ENCODE data around the gene UGT1A9. TPM values are rescaled to one million over a fixed set of nuclear protein-coding genes. Genes with fewer than 3 reads are reported as not detected.
"Not testable (repeated sequence)": the region's sequence is repeated elsewhere in the genome, so short reads cannot be mapped to it uniquely, and the experiment has no call there.

Gene UGT1A9
- total and polyA plus RNA-seq, 2 of the 4 experiments (the other 2 are of a cell fraction): not detected

GRCh38 chr2:233736868-233737653 lies 65.4 kb downstream of the UGT1A9 start:
- H2BK15ac ChIP-seq (ENCODE audit: low read depth, low read length); ATAC-seq (ENCODE audit: low read depth); CTCF ChIA-PET; intact Hi-C loops (cut with micrococcal nuclease); H4K8ac ChIP-seq (ENCODE audit: low read depth in 2 of 2, low read length in 2 of 2); BruUV-seq (replicated peaks); H4K91ac ChIP-seq (ENCODE audit: insufficient read depth, low read depth, low read length); H3K23ac ChIP-seq (ENCODE audit: low read depth, low read length); H3K9ac ChIP-seq (ENCODE audit: low read depth, low read length); H3K18ac ChIP-seq (ENCODE audit: low read depth, low read length); POLR2A ChIA-PET (ENCODE audit: unreplicated experiment); H3K27me3 ChIP-seq (ENCODE audit: control insufficient read depth, insufficient read depth, low read length); H3K9me3 ChIP-seq (ENCODE audit: control insufficient read depth, insufficient read depth, low read length); H3K36me3 ChIP-seq (ENCODE audit: control insufficient read depth, insufficient read depth, low read length); H3K14ac ChIP-seq (replicated peaks; ENCODE audit: low read depth, low read length); H3K4me1 ChIP-seq (ENCODE audit: control insufficient read depth, insufficient read depth, low read length); H2BK5ac ChIP-seq (ENCODE audit: low read depth, low read length, poor library complexity, severe bottlenecking); H4K20me1 ChIP-seq (ENCODE audit: insufficient read depth, low read length); H2BK120ac ChIP-seq (ENCODE audit: low read depth, low read length); H3K27ac ChIP-seq (ENCODE audit: insufficient read depth, low read length); H4K5ac ChIP-seq (ENCODE audit: low read depth, low read length); H3K4me2 ChIP-seq (ENCODE audit: low read depth, low read length); H3K9me1 ChIP-seq (ENCODE audit: insufficient read depth, low read length); dilution Hi-C loops (cut with HindIII; ENCODE audit: low sequenced_read_pairs, unreplicated experiment); H2AFZ ChIP-seq (replicated peaks; ENCODE audit: low read length, poor library complexity); H2BK20ac ChIP-seq (ENCODE audit: low read depth, low read length); H3K4me3 ChIP-seq (ENCODE audit: insufficient read depth, low read depth, low read length); DNase-seq; in situ Hi-C loops (cut with MboI; ENCODE audit: low sequenced_read_pairs); H3K79me1 ChIP-seq (ENCODE audit: low read depth in 1 of 2, low read length in 2 of 2); H3K4ac ChIP-seq (ENCODE audit: low read depth, low read length); H2AK5ac ChIP-seq (ENCODE audit: low read depth, low read length); H3K56ac ChIP-seq (ENCODE audit: extremely low read depth, insufficient read depth, low read length); H2AK9ac ChIP-seq (replicated peaks; ENCODE audit: low read depth, low read length, poor library complexity): not testable (repeated sequence)
- WGBS, 2 experiments (ENCODE audit: extremely low coverage in 2 of 2, insufficient read length in 1 of 2): 67% methylated on average over 1 of the region's 14 CpGs; no CpG with 5 or more reads in 1 of the 2 experiments
